Thoracic aorta (tissue), 2 donors: ENCODE data around the gene VPS11. TPM values are rescaled to one million over a fixed set of nuclear protein-coding genes. Genes with fewer than 3 reads are reported as not detected.
A peak's percentile ranks its signal among the peaks of the same experiment; 100 is the strongest.

Experiments
- ATAC-seq: fragments of 150-250 bp; one replicate; pipeline ENCODE4 v1.8.0; 2017; ENCODE audit warnings: low read depth; ENCODE audit not compliant: insufficient number of reproducible peaks, low FRiP score
- DNase-seq: peaks from one replicate; pipeline ENCODE4 v3.0.0-alpha.2; 2020; ENCODE audit warnings: low spot score
- H3K27ac ChIP-seq, 2 donors: fragments of 200-600 bp; sonication (generic); 1 replicate in 1 of 2; 2 replicates in 1 of 2; pipeline ENCODE4 v1.5.1; 2016; ENCODE audit warnings: mild to moderate bottlenecking in 2 of 2, moderate library complexity in 2 of 2
- H3K27me3 ChIP-seq: fragments of 200-600 bp; sonication (generic); replicated peaks from 2 replicates; pipeline ENCODE4 v1.6.0; 2016; ENCODE audit warnings: mild to moderate bottlenecking; ENCODE audit not compliant: insufficient read depth
- H3K36me3 ChIP-seq: fragments of 200-600 bp; sonication (generic); one replicate; pipeline ENCODE4 v1.5.1; 2016
- H3K4me1 ChIP-seq, 2 donors: fragments of 200-600 bp; sonication (generic); 1 replicate in 1 of 2; 2 replicates in 1 of 2; pipeline versions ENCODE4 v1.5.1 to v1.6.0; 2016; ENCODE audit warnings: low read depth in 2 of 2, mild to moderate bottlenecking in 1 of 2; ENCODE audit not compliant: control insufficient read depth in 1 of 2
- H3K4me3 ChIP-seq: fragments of 200-600 bp; sonication (generic); 2 replicates; pipeline ENCODE4 v1.5.1; 2016; ENCODE audit warnings: mild to moderate bottlenecking
- H3K9me3 ChIP-seq: fragments of 200-600 bp; sonication (generic); 2 replicates; pipeline ENCODE4 v1.5.1; 2016
- total RNA-seq, 2 donors: library from RNA; depleted of rRNA; stranded (reverse); fragments of >200 nt; gene quantifications; one replicate each; pipeline versions ENCODE4 v1.1.0 to v1.2.3, GENCODE V29; 2016
- TF ChIP-seq, protein P1 (sequence below): fragments of 200-600 bp; sonication (generic); IDR thresholded peaks from one replicate; pipeline ENCODE4 v1.5.1; 2019; ENCODE audit warnings: antibody characterized with exemption

VPS11 gene
- total RNA-seq, 2 donors from 2014 or later, result 32.0 to 35.3 TPM

DNA sequence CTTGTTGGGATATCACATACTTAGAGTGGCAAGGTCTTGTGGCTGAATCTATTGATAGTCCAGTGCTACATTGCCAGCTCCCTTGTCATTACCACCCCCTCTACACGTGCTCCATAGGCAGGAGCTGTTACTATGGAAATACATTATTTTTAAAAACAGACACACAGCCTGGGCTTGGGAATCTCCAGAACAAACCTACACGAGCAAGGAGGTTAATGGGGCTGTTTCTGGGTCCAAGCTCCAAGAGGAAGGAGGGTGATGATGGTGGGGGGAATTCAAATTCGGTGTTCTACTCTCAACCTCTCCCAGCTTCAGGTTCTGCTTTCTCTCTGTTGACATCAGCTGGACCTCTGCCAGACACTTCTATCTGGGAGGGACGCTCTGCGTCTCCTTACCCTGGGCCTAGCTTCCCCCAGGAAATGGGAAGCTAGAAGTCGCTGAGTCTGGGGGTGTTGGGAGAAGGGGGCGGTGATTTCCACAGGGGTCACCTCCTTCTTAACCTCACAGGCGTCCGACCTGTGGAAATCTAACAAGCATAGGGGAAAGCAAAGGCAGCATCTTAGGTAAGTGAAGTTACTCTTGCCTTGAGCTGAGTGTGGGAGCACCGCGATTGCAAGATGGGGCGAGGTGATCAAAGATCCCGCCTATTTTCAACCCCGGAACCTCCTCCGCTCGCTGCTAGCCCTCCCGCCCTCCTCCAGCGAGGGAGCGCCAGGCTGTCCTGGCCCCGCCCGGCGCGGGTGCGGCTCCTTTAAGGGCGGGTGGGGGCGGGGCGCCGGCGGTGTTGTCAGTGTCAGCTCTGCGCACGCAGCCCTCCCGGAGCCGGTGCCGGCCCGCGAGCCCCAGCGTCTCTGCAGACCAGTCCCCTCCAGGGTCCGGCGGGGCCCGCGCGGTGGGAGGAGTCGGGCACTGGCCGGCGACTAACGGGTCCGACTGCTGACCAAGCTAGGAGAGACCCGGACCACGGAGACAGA lies 39.2 kb downstream of the VPS11 start, which contains the start of gene C2CD2L:
TSS of gene C2CD2L (plus strand) at position 781 of the 974 bp plus-strand sequence. CDS start 398 bp downstream, outside the sequence.
- Histone ChIP-seq H3K4me3 (peak within 1 kb of the TSS; percentile 99), H3K9me3 (no peaks in the 10 kb centered on the region), H3K4me1 (peaks cover 16 to 48% of the 10 kb centered on the region in 2 donors), H3K27ac (peak within 1 kb of the TSS; percentile 65 to 77), H3K27me3 (no peaks in the 10 kb centered on the region), H3K36me3 (peaks cover 13% of the 10 kb centered on the region)
- no peak for ATAC-seq
- TF ChIP-seq, protein P1, sequence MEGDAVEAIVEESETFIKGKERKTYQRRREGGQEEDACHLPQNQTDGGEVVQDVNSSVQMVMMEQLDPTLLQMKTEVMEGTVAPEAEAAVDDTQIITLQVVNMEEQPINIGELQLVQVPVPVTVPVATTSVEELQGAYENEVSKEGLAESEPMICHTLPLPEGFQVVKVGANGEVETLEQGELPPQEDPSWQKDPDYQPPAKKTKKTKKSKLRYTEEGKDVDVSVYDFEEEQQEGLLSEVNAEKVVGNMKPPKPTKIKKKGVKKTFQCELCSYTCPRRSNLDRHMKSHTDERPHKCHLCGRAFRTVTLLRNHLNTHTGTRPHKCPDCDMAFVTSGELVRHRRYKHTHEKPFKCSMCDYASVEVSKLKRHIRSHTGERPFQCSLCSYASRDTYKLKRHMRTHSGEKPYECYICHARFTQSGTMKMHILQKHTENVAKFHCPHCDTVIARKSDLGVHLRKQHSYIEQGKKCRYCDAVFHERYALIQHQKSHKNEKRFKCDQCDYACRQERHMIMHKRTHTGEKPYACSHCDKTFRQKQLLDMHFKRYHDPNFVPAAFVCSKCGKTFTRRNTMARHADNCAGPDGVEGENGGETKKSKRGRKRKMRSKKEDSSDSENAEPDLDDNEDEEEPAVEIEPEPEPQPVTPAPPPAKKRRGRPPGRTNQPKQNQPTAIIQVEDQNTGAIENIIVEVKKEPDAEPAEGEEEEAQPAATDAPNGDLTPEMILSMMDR, result no peak
- DNase-seq, result peak; percentile 76

DNA sequence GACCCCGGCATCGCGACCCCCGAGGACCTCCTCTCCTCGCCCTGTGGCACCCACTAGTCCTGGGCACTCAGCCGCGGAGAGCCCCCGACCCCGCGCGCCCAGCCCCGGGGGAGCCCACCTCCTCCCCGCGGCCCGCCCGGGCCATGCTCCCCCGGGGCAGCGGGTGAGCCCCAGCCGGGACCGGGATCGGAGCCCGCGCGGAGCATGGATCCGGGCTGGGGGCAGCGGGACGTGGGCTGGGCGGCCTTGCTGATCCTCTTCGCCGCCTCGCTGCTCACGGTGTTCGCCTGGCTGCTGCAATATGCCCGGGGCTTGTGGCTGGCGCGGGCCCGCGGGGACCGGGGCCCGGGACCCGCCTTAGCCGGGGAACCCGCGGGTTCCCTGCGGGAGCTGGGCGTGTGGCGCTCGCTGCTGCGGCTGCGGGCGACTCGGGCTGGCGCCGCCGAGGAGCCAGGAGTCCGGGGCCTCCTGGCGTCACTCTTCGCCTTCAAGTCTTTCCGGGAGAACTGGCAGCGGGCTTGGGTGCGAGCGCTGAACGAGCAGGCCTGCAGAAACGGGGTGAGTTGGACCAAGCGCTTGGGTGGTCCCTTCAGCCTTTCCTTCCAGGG lies 40.0 kb downstream of the VPS11 start:
- no peak for ATAC-seq
- H3K27me3 ChIP-seq, result no peaks in the 10 kb centered on the region
- peaks cover 14% of the 10 kb centered on the region for H3K36me3 ChIP-seq
- TF ChIP-seq, protein P1, result no peak
- H3K4me1 ChIP-seq, result peaks cover 16 to 48% of the 10 kb centered on the region in 2 donors
- DNase-seq, result no peak
- H3K9me3 ChIP-seq, result no peaks in the 10 kb centered on the region
- peak overlapping the region; percentile 65 to 77 for H3K27ac ChIP-seq
- H3K4me3 ChIP-seq, result peak overlapping the region; percentile 99

DNA sequence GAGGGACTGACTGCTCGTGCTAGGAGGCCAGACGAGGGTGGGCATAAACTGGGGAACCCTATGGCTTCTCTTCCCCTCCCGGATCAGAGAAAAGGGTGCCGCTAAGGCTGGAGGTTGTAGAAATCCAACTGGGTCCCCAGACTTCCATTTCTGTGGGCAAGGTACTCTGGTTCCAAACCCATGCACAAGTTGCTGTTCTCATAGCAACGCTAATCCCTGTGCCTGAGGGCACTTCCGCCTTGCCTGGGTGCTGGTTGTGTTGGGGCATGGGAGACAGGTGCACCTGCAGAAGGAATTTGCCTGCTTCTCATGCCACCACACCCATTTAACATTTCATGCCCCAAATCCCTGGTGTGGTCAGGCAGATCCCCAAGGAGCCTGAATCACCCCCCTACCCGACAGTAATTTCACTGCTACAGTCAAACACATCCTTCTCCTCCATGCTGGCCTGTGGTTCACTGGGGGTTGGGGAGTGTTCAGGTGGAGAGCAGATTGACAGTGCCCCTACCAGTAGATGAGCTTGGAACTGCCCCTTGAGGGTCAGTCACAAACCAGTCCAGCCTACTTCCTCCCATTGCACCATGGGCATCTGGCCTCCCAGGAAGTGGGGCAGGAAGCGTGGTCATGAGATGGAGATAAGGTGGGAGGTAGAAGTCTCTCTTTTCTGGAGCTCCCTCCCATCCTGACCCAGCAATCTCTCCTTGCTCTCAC lies 40.7 kb downstream of the VPS11 start:
- Histone ChIP-seq H3K4me3 (peak overlapping the region; percentile 99), H3K9me3 (no peaks in the 10 kb centered on the region), H3K4me1 (peaks cover 12 to 42% of the 10 kb centered on the region in 2 donors), H3K27ac (peak overlapping the region; percentile 65 to 77), H3K27me3 (no peaks in the 10 kb centered on the region), H3K36me3 (peaks cover 20% of the 10 kb centered on the region)
- TF ChIP-seq, protein P1, result no peak
- DNase-seq (no peak), ATAC-seq (no peak)

DNA sequence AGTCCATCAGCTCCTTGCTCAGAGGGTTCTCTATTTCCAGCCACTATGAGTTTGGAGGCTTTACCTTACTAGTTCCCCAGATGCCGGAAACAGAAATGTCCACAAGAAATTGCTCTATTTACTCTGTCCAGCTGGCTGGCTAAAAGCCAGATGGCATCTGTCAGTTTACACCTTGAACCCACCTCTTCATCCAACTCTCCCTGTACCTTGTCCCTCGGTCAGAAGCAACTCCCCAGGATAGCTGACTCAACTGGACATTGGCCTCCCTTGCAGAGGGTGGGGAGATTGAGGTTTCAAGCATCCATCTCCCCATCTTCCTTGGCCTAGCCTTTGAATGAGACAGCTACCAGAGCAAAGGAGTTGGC lies 41.2 kb downstream of the VPS11 start:
- Histone ChIP-seq H3K27ac (no peak overlapping the region), H3K27me3 (no peaks in the 10 kb centered on the region), H3K4me1 (peaks cover 10 to 37% of the 10 kb centered on the region in 2 donors), H3K36me3 (peaks cover 25% of the 10 kb centered on the region), H3K9me3 (no peaks in the 10 kb centered on the region), H3K4me3 (peak overlapping the region; percentile 99)
- TF ChIP-seq, protein P1, result no peak
- ATAC-seq (no peak), DNase-seq (no peak)
